Fibroblast of skin of back (primary cell): ENCODE data around the gene OSGEP.

Source experiments
- DNase-seq: peaks from one replicate; pipeline ENCODE4 v3.0.0-alpha.2; 2013

The OSGEP gene

GRCh38 chr14:20429801-20430669 lies 24.6 kb downstream of the OSGEP start:
- no peak for DNase-seq

GRCh38 chr14:20428802-20429201 lies 25.8 kb downstream of the OSGEP start:
- DNase-seq = no peak

GRCh38 chr14:20428010-20428365 lies 26.6 kb downstream of the OSGEP start:
- no peak for DNase-seq

GRCh38 chr14:20427231-20428009 lies 27.2 kb downstream of the OSGEP start:
- DNase-seq = peak; percentile 59

- no peak for DNase-seq
Observed at GRCh38 chr14:20424851-20425250, 29.8 kb downstream of the OSGEP start.

- DNase-seq = no peak
Observed at GRCh38 chr14:20422886-20423285, 31.7 kb downstream of the OSGEP start.

GRCh38 chr14:20421267-20421666 lies 33.3 kb downstream of the OSGEP start:
- no peak for DNase-seq

- DNase-seq = no peak
Observed at GRCh38 chr14:20419419-20419818, 35.2 kb downstream of the OSGEP start.

GRCh38 chr14:20418501-20418909 lies 36.1 kb downstream of the OSGEP start:
- DNase-seq = no peak

- DNase-seq = no peak
Observed at GRCh38 chr14:20417250-20418186, 37.1 kb downstream of the OSGEP start.

GRCh38 chr14:20416223-20416622 lies 38.4 kb downstream of the OSGEP start:
- no peak for DNase-seq

- DNase-seq = peak; percentile 62
Observed at GRCh38 chr14:20415782-20416206, 38.8 kb downstream of the OSGEP start.

- DNase-seq = peak; percentile 5
Observed at GRCh38 chr14:20413744-20414082, 40.9 kb downstream of the OSGEP start.

GRCh38 chr14:20412876-20413743 lies 41.5 kb downstream of the OSGEP start, which contains the start of gene TEP1:
TEP1 (minus strand) TSS chr14:20413501; CDS start chr14:20408439, 5,062 bp downstream.
- DNase-seq = peak; percentile 86

GRCh38 chr14:20412411-20412810 lies 42.2 kb downstream of the OSGEP start:
- peak; percentile 7 for DNase-seq

GRCh38 chr14:20409226-20409625 lies 45.4 kb downstream of the OSGEP start:
- peak; percentile 87 for DNase-seq

GRCh38 chr14:20403521-20403920 lies 51.1 kb downstream of the OSGEP start:
- no peak for DNase-seq

GRCh38 chr14:20400965-20401593 lies 53.5 kb downstream of the OSGEP start:
- DNase-seq = peak; percentile 6

- DNase-seq = no peak
Observed at GRCh38 chr14:20400589-20400964, 54.0 kb downstream of the OSGEP start.

- no peak for DNase-seq
Observed at GRCh38 chr14:20397511-20397910, 57.1 kb downstream of the OSGEP start.
